ENCODE results near the gene ANKRD28. TPM values are rescaled to one million over a fixed set of nuclear protein-coding genes. Genes with fewer than 3 reads are reported as not detected.

Gene ANKRD28
- total and polyA plus RNA-seq, 2 of the 8 experiments (the other 6 are each of a cell fraction or from before 2014, with no cell fraction given) = 39.1 to 61.7 TPM

- TF ChIP-seq GTF2F1 (IDR thresholded peaks at IDR 0.05; ENCODE audit: borderline replicate concordance, low read depth, low read length) = no peak
- no peak for TF ChIP-seq SIRT6 (IDR thresholded peaks at IDR 0.05; ENCODE audit: low read length)
- TF ChIP-seq KDM1A (IDR thresholded peaks at IDR 0.05; ENCODE audit: borderline replicate concordance, low read length) = no peak
- no peak for TF ChIP-seq JUND (IDR thresholded peaks at IDR 0.05; ENCODE audit: low read length)
Observed at GRCh38 chr3:15845475-15845874, 47.7 kb upstream of the ANKRD28 start (continued).
